GM12878 (cell line): Measurements from ENCODE around the gene RNU6-1. TPM values are rescaled to one million over a fixed set of nuclear protein-coding genes. Genes with fewer than 3 reads are reported as not detected.

Experiments
- ATAC-seq: fragments of 200-7000 bp; cut with Tn5 transposase; 3 replicates; pipeline ENCODE4 v1.9.1; 2020; ENCODE audit warnings: mild to moderate bottlenecking, moderate library complexity
- BruUV-seq: library from RNA; stranded (reverse); fragments of 400-500 nt; replicated peaks from 2 replicates; lab custom pipeline; 2021; lab: Mats Ljungman, UMichigan
- CTCF ChIA-PET: fragments of 300-600 bp; sonication (Branson Sonifier 250); formaldehyde crosslinking; extraction: SDS; loops from one replicate; lab custom pipeline; 2021; ENCODE audit warnings: inconsistent platforms; lab: Yijun Ruan, JAX
- POLR2A ChIA-PET: fragments of 350-600 bp; formaldehyde crosslinking; extraction: SDS; loops from one replicate; lab custom pipeline; 2021; ENCODE audit warnings: inconsistent platforms; lab: Charles Lee
- RAD21 ChIA-PET: fragments of 300-600 bp; sonication (Branson Sonifier 250); formaldehyde crosslinking; loops from one replicate; lab custom pipeline; 2023; ENCODE audit warnings: antibody characterized with exemption; ENCODE audit not compliant: unreplicated experiment; lab: Charles Lee
- SMC1A ChIA-PET: fragments of 300-600 bp; sonication (Branson Sonifier 250); formaldehyde crosslinking; loops from one replicate; lab custom pipeline; 2023; ENCODE audit not compliant: unreplicated experiment, uncharacterized antibody; lab: Charles Lee
- DNase-seq: peaks from one replicate; pipeline ENCODE4 v3.0.0-alpha.2; 2011; ENCODE audit warnings: low read depth, low spot score
- FAIRE-seq: peaks from 3 replicates; lab custom pipeline; 2011; peaks lifted over from hg19 to GRCh38; lab: Jason Lieb, UNC
- H2AFZ ChIP-seq: 2 replicates; pipeline ENCODE4 v1.6.0; 2011; ENCODE audit warnings: low read depth, low read length, control low read depth; ENCODE audit not compliant: control insufficient read depth
- H3K27ac ChIP-seq: 2 replicates; pipeline ENCODE4 v1.5.1; 2011; ENCODE audit warnings: control low read depth; ENCODE audit not compliant: control insufficient read depth, insufficient read depth
- H3K27me3 ChIP-seq, 2 experiments: replicated peaks in 1 of 2; 2 replicates each; pipeline versions ENCODE4 v1.6.0 to v1.6.1; 2011; ENCODE audit warnings: low read length in 1 of 2; ENCODE audit not compliant: control insufficient read depth in 2 of 2, insufficient read depth in 2 of 2
- H3K36me3 ChIP-seq, 2 experiments: 2 replicates each; pipeline ENCODE4 v1.5.1; 2011; ENCODE audit warnings: low read length in 1 of 2; ENCODE audit not compliant: control insufficient read depth in 2 of 2, insufficient read depth in 2 of 2
- H3K4me1 ChIP-seq: 2 replicates; pipeline ENCODE4 v1.6.1; 2011; ENCODE audit warnings: mild to moderate bottlenecking, low read length, moderate library complexity, mixed read lengths; ENCODE audit not compliant: control insufficient read depth, insufficient read depth
- H3K4me2 ChIP-seq: 2 replicates; pipeline ENCODE4 v1.6.0; 2011; ENCODE audit warnings: control low read depth; ENCODE audit not compliant: control insufficient read depth, insufficient read depth
- H3K4me3 ChIP-seq: fragments of 200-600 bp; sonication (generic); 2 replicates; pipeline ENCODE4 v1.5.1; 2016
- H3K79me2 ChIP-seq: 2 replicates; pipeline ENCODE4 v1.6.0; 2011; ENCODE audit warnings: low read length; ENCODE audit not compliant: control insufficient read depth, insufficient read depth
- H3K9ac ChIP-seq: 2 replicates; pipeline ENCODE4 v1.8.0; 2011; ENCODE audit warnings: low read length, control low read depth, mixed read lengths; ENCODE audit not compliant: control insufficient read depth, insufficient read depth
- H3K9me3 ChIP-seq: replicated peaks from 3 replicates; pipeline ENCODE4 v1.5.1; 2011; ENCODE audit warnings: mild to moderate bottlenecking, low read length; ENCODE audit not compliant: control insufficient read depth, insufficient read depth
- H4K20me1 ChIP-seq: 2 replicates; pipeline ENCODE4 v1.6.0; 2011; ENCODE audit not compliant: control insufficient read depth, insufficient read depth
- ATF7 ChIP-seq: fragments of 450-650 bp; IDR thresholded peaks from 2 replicates; pipeline ENCODE4 v1.6.1; 2016; ENCODE audit warnings: low read depth, mild to moderate bottlenecking
- BCL11A ChIP-seq: IDR thresholded peaks from 2 replicates; pipeline ENCODE4 v1.6.1; 2011; ENCODE audit warnings: low read depth, low read length
- BHLHE40 ChIP-seq, 2 experiments: fragments of 450-650 bp in 1 of 2; IDR thresholded peaks; 2 replicates each; pipeline ENCODE4 v1.6.1; 2011 to 2017; ENCODE audit warnings: low read depth in 2 of 2, borderline replicate concordance in 1 of 2, improper control_type of control experiment in 1 of 2, low read length in 1 of 2, mild to moderate bottlenecking in 1 of 2
- BRCA1 ChIP-seq: IDR thresholded peaks from 2 replicates; pipeline ENCODE4 v1.6.1; 2011; ENCODE audit warnings: low read depth, low read length, improper control_type of control experiment
- DPF2 ChIP-seq: fragments of 450-650 bp; IDR thresholded peaks from 2 replicates; pipeline ENCODE4 v1.6.1; 2017; ENCODE audit warnings: mild to moderate bottlenecking
- EZH2 ChIP-seq: IDR thresholded peaks from 2 replicates; pipeline ENCODE4 v1.6.1; 2012; ENCODE audit warnings: low read depth, mild to moderate bottlenecking, control low read depth, inconsistent platforms, low read length, borderline replicate concordance; ENCODE audit not compliant: control insufficient read depth
- FOXK2 ChIP-seq: fragments of 450-650 bp; IDR thresholded peaks from 2 replicates; pipeline ENCODE4 v1.6.1; 2017; ENCODE audit warnings: mild to moderate bottlenecking, moderate library complexity
- KLF5 ChIP-seq: fragments of 450-650 bp; IDR thresholded peaks from 2 replicates; pipeline ENCODE4 v1.6.1; 2014; ENCODE audit warnings: mild to moderate bottlenecking; ENCODE audit not compliant: partially characterized antibody
- NBN ChIP-seq: fragments of 450-650 bp; IDR thresholded peaks from 2 replicates; pipeline ENCODE4 v1.6.1; 2016
- NR2C2 ChIP-seq: IDR thresholded peaks from 2 replicates; pipeline ENCODE4 v1.6.1; 2011; ENCODE audit warnings: borderline replicate concordance, low read depth; ENCODE audit not compliant: control insufficient read depth, insufficient read length
- POLR2AphosphoS2 ChIP-seq: IDR thresholded peaks from 2 replicates; pipeline ENCODE4 v1.6.1; 2011; ENCODE audit warnings: low read depth, mild to moderate bottlenecking, low read length, improper control_type of control experiment, moderate library complexity
- RAD21 ChIP-seq: IDR thresholded peaks from 2 replicates; pipeline ENCODE4 v1.6.1; 2011; ENCODE audit warnings: mild to moderate bottlenecking, low read depth, low read length, moderate library complexity; ENCODE audit not compliant: insufficient read depth
- RBBP5 ChIP-seq: fragments of 200-600 bp; sonication (generic); conservative IDR thresholded peaks from 2 replicates; pipeline ENCODE4 v1.6.1; 2016
- SIX5 ChIP-seq: IDR thresholded peaks from 2 replicates; pipeline ENCODE4 v1.6.1; 2011; ENCODE audit warnings: mild to moderate bottlenecking, low read depth, low read length, moderate library complexity; ENCODE audit not compliant: severe bottlenecking
- ZNF207 ChIP-seq: fragments of 450-650 bp; IDR thresholded peaks from 2 replicates; pipeline ENCODE4 v1.6.1; 2014; ENCODE audit warnings: antibody characterized with exemption, mild to moderate bottlenecking, borderline replicate concordance
- in situ Hi-C: fragments of 300-500 bp; cut with MboI; formaldehyde crosslinking; loops from 9 replicates; pipeline ENCODE4 v1.14.3; 2018; ENCODE audit warnings: mixed read lengths
- intact Hi-C: fragments of 100-400 bp; cut with micrococcal nuclease; formaldehyde crosslinking; loops from one replicate; pipeline ENCODE4 v1.14.2; 2022; ENCODE audit not compliant: unreplicated experiment
- polyA plus RNA-seq, 11 experiments: library from polyadenylated mRNA; depleted of rRNA in 4 of 11; unstranded in 6 of 11; stranded (reverse) in 5 of 11; fragments of >200 nt; fragmentation: Nextera tagmentation in 4 of 11; fragmentation: Illumina TruSeq in 1 of 11; extraction: Ambion mirVana in 4 of 11; extraction: Trizol in 1 of 11; gene quantifications; 1 replicate in 1 of 11; 2 replicates in 10 of 11; pipeline versions ENCODE4 v1.2.1 to v1.2.3, GENCODE V29; 2011 to 2016; ENCODE audit warnings: inconsistent platforms in 2 of 11, missing spikeins in 2 of 11, low read depth in 1 of 11
- total RNA-seq, 4 experiments: library from RNA; depleted of rRNA in 3 of 4; stranded (reverse); fragments of >200 nt in 3 of 4; fragmentation: Illumina TruSeq in 1 of 4; extraction: Trizol in 1 of 4; gene quantifications; 2 replicates each; pipeline versions ENCODE4 v1.2.1 to v1.2.3, GENCODE V29; 2013 to 2021
- TF ChIP-seq, protein P1 (sequence below): fragments of 450-650 bp; IDR thresholded peaks from 2 replicates; pipeline ENCODE4 v1.6.1; 2017; ENCODE audit warnings: mild to moderate bottlenecking
- TF ChIP-seq, protein P2 (sequence below): fragments of 450-650 bp; IDR thresholded peaks from 2 replicates; pipeline ENCODE4 v1.6.1; 2017; ENCODE audit warnings: low read depth, mild to moderate bottlenecking, moderate library complexity

The RNU6-1 gene
- total and polyA plus RNA-seq, 10 of the 15 experiments (the other 5 are each of a cell fraction or from before 2014, with no cell fraction given): not detected

GRCh38 chr15:67873777-67874176, 33.9 kb upstream of the RNU6-1 start (continued):
- TF ChIP-seq ZNF207 (no peak), NBN (no peak)
- TF ChIP-seq, protein P1, sequence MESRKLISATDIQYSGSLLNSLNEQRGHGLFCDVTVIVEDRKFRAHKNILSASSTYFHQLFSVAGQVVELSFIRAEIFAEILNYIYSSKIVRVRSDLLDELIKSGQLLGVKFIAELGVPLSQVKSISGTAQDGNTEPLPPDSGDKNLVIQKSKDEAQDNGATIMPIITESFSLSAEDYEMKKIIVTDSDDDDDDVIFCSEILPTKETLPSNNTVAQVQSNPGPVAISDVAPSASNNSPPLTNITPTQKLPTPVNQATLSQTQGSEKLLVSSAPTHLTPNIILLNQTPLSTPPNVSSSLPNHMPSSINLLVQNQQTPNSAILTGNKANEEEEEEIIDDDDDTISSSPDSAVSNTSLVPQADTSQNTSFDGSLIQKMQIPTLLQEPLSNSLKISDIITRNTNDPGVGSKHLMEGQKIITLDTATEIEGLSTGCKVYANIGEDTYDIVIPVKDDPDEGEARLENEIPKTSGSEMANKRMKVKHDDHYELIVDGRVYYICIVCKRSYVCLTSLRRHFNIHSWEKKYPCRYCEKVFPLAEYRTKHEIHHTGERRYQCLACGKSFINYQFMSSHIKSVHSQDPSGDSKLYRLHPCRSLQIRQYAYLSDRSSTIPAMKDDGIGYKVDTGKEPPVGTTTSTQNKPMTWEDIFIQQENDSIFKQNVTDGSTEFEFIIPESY: no peak
- TF ChIP-seq, all 136 proteins: peak for 0

DNA sequence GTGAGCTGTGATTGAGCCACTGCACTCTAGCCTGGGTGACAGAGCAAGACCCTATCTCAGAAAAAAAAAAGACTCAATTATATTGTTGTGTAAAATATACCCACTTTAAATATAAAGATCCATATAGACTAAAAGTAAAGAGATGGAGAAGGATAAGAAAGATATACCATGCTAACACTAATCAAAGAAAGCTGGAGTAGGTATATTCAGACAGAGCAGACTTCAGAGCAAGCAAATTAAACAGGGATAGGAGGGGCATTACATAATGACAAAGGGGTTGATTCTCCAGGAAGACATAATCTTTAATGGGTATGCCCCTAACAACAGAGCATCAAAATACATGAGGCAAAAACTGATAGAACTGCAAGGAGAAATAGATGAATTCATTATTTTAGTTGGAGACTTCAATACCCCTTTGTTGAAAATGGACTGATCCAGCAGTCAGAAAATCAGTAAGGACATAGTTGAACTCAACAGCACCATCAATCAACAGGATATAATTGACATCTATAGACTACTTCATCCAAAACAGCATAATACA, 31.1 kb upstream of the RNU6-1 start:
- ChIA-PET SMC1A (interaction anchor here (0.9 to 1.0 kb wide), 2 partner anchors 8 to 382 kb away, joined by 3 read pairs; no protein-coding TSS in a partner anchor), POLR2A (no interaction called here), CTCF (interaction anchor here (0.7 to 1.0 kb wide), 2 partner anchors 284 to 359 kb away, joined by 3 read pairs; no protein-coding TSS in a partner anchor), RAD21 (no interaction called here)
- no peak for ATAC-seq
- Histone ChIP-seq H3K27ac (no peak overlapping the region), H3K36me3 (no peaks in the 10 kb centered on the region), H3K4me2 (no peak overlapping the region), H4K20me1 (no peaks in the 10 kb centered on the region), H2AFZ (no peak overlapping the region), H3K79me2 (no peaks in the 10 kb centered on the region), H3K4me1 (no peaks in the 10 kb centered on the region), H3K4me3 (no peak overlapping the region), H3K9ac (no peak overlapping the region), H3K27me3 (no peaks in the 10 kb centered on the region), H3K9me3 (peaks cover 13% of the 10 kb centered on the region; the same call in 2 of the 3 replicates)
- in situ Hi-C loops (no loop called here), intact Hi-C loops (no loop called here)
- BruUV-seq: no TSS peak
- peak; percentile 47 for FAIRE-seq
- no peak for DNase-seq
- no peak for TF ChIP-seq DPF2
- no peak for TF ChIP-seq EZH2
- TF ChIP-seq NBN: no peak
- TF ChIP-seq ATF7: no peak
- TF ChIP-seq BHLHE40 (IDR thresholded peaks at IDR 0.05; ENCODE audit: borderline replicate concordance in 1 of 2, low read depth in 2 of 2, low read length in 1 of 2): no peak
- no peak for TF ChIP-seq RBBP5
- TF ChIP-seq, protein P1: no peak
- TF ChIP-seq FOXK2: no peak
- TF ChIP-seq KLF5: no peak
- no peak for TF ChIP-seq POLR2AphosphoS2
- no peak for TF ChIP-seq RAD21
- TF ChIP-seq, protein P2, sequence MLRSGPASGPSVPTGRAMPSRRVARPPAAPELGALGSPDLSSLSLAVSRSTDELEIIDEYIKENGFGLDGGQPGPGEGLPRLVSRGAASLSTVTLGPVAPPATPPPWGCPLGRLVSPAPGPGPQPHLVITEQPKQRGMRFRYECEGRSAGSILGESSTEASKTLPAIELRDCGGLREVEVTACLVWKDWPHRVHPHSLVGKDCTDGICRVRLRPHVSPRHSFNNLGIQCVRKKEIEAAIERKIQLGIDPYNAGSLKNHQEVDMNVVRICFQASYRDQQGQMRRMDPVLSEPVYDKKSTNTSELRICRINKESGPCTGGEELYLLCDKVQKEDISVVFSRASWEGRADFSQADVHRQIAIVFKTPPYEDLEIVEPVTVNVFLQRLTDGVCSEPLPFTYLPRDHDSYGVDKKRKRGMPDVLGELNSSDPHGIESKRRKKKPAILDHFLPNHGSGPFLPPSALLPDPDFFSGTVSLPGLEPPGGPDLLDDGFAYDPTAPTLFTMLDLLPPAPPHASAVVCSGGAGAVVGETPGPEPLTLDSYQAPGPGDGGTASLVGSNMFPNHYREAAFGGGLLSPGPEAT: no peak
- TF ChIP-seq BCL11A: no peak
- TF ChIP-seq BRCA1: no peak
- no peak for TF ChIP-seq NR2C2
- TF ChIP-seq SIX5: no peak
